NB4 (cell line): Measurements from ENCODE around the gene AQP1.

Experiments
- POLR2A ChIP-seq: IDR thresholded peaks from 2 replicates; pipeline ENCODE4 v1.6.1; 2011; ENCODE audit warnings: mild to moderate bottlenecking; ENCODE audit not compliant: insufficient read length; ENCODE audit errors: extremely low read depth
- TF ChIP-seq, protein P1 (sequence below): IDR thresholded peaks from one replicate; pipeline ENCODE4 v1.5.1; 2012; ENCODE audit warnings: low read depth, low read length

DNA sequence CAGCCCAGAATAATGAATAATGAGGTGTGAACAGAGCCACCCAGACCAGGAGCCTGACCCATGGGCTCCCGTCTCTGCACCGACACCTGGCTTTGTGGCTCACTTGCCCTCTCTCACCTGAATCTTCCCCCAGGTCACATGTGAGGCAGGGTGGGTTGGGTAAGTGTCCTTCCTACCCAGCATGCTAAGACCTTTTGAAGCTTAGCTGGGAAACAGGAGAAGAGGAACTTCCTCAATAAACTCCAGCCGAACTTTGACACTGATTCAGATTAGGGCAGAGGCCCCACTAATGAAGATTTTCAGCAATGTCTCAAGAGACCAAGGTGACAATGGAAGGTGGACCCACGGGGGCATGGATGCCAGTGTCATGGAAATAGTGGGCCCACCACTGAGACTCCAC lies 46.6 kb upstream of the AQP1 start:
- no peak for TF ChIP-seq POLR2A
- TF ChIP-seq, protein P1, sequence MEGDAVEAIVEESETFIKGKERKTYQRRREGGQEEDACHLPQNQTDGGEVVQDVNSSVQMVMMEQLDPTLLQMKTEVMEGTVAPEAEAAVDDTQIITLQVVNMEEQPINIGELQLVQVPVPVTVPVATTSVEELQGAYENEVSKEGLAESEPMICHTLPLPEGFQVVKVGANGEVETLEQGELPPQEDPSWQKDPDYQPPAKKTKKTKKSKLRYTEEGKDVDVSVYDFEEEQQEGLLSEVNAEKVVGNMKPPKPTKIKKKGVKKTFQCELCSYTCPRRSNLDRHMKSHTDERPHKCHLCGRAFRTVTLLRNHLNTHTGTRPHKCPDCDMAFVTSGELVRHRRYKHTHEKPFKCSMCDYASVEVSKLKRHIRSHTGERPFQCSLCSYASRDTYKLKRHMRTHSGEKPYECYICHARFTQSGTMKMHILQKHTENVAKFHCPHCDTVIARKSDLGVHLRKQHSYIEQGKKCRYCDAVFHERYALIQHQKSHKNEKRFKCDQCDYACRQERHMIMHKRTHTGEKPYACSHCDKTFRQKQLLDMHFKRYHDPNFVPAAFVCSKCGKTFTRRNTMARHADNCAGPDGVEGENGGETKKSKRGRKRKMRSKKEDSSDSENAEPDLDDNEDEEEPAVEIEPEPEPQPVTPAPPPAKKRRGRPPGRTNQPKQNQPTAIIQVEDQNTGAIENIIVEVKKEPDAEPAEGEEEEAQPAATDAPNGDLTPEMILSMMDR: no peak
